Left renal pelvis (tissue), 4 donors: ENCODE measurements around the gene PSAT1. TPM values are rescaled to one million over a fixed set of nuclear protein-coding genes. Genes with fewer than 3 reads are reported as not detected.
A peak's percentile ranks its signal among the peaks of the same experiment; 100 is the strongest.
"Not testable (repeated sequence)": the region's sequence is repeated elsewhere in the genome, so short reads cannot be mapped to it uniquely, and the experiment has no call there.

Experiments used
- DNase-seq, 4 donors: peaks; one replicate each; pipeline ENCODE4 v3.0.0-alpha.2; 2013; ENCODE audit warnings: low read depth in 4 of 4, low spot score in 3 of 4
- polyA plus RNA-seq, 4 donors: library from polyadenylated mRNA; unstranded; fragments of 120-200 nt; gene quantifications; one replicate each; pipeline ENCODE4 v1.2.1, GENCODE V29; 2013; ENCODE audit not compliant: insufficient read length in 4 of 4

PSAT1 gene
- polyA plus RNA-seq: 10 to 100 TPM; 25.2 to 67.9 (median 66.5) TPM

- DNase-seq: peak; percentile 82 to 90 (median 86)
These were observed at the start of gene PSAT1 for GRCh38 chr9:78296893-78297671. TSS of gene PSAT1 (plus strand) at chr9:78297125. CDS start at chr9:78297211, 86 bp downstream.

DNA sequence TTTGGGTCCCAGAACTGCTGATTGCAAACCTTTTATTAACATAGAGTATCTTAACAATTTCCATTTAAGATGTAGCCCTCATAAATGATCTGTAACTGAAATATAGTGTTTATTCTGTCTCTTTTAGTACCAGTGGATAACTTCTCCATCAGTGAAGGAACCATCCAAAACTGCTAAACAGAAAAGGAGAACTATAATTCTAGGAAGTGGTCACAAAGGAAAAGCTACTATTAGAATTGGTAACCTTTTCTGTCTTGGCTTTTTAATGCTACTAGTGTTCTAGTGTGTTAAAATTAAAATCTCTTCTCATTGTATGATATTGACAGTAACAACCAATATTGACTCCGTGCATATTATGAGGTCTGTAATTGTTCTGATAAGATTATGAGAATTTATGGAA is 48.3 kb upstream of the PSAT1 start:
- no peak for DNase-seq

DNA sequence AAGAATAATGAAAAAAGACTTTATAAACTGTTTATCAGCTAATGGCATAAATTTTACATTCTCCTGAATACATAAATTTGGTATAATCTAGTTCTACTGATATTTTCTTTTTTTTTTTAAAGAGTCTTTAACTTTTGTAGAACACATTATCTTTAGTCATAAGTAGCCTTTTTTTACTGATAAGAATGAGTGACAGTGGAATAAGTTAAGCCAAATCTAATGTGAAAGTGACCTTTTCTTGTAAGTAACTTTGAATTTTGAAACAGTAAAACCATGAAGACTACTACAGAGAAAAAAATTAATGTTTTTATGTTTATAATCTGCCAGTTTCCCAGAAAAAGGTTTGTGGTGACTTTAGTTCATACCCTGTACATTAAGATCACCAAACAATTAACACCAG is 47.4 kb upstream of the PSAT1 start:
- DNase-seq: no peak

- DNase-seq: no peak
These were observed 44.3 kb upstream of the PSAT1 start for GRCh38 chr9:78252616-78253015.

- no peak for DNase-seq
These were observed 43.6 kb upstream of the PSAT1 start for GRCh38 chr9:78253285-78253684.

DNA sequence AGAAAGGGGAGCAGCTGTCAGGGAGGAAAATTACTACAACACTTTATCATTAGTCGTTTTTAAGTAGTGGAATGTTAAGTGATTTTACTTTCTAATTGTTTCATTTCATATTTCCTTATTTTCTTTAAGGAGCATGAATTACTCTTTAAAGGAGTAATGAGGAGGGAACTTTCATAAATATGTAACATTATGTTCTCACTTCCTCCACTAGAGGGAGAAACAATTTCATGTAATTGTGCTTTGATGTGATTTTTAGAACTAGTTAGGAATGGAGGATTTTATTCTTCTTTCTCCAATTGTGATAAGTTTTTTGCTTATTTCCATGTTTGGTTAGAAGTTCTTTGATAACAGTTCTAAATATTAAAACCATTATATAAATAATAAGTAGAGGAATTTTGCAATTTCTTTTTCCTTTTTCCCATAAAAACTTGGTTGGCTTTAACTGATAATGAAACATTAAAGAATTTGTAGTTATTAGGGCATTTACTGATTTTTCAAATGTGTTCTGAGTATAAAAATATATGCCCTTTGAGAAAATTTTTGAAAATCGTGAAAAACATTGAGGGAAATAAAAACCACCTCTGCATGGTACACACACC is 35.4 kb upstream of the PSAT1 start:
- DNase-seq: no peak

- DNase-seq: no peak
These were observed 34.3 kb upstream of the PSAT1 start for GRCh38 chr9:78262655-78263054.

- no peak for DNase-seq
These were observed 29.0 kb upstream of the PSAT1 start for GRCh38 chr9:78267889-78268288.

- no peak for DNase-seq
These were observed 27.1 kb upstream of the PSAT1 start for GRCh38 chr9:78269784-78270183.

DNA sequence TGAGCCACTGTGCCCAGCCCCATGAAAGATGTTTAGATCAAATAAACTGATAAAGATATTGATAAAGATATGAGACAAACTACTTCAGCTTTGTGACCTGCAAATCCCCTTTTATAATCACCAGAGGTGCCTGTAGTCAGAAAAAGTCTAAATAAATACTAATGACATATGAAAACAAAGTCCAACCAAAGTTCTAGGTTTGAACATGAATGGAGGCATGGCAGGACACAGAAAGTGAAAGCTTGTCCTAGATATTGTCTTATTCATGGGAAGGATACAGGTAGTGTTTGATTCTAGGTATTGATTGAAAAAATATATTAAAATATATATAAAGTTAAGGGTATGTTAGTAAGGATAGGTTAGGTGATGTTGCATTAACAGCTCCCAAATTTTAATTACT is 24.6 kb upstream of the PSAT1 start:
- DNase-seq: no peak

- no peak for DNase-seq
These were observed 23.2 kb upstream of the PSAT1 start for GRCh38 chr9:78273761-78274160.

- no peak for DNase-seq
These were observed 18.6 kb upstream of the PSAT1 start for GRCh38 chr9:78278177-78278777.

GRCh38 chr9:78278801-78279200 is 18.1 kb upstream of the PSAT1 start:
- no peak for DNase-seq

DNA sequence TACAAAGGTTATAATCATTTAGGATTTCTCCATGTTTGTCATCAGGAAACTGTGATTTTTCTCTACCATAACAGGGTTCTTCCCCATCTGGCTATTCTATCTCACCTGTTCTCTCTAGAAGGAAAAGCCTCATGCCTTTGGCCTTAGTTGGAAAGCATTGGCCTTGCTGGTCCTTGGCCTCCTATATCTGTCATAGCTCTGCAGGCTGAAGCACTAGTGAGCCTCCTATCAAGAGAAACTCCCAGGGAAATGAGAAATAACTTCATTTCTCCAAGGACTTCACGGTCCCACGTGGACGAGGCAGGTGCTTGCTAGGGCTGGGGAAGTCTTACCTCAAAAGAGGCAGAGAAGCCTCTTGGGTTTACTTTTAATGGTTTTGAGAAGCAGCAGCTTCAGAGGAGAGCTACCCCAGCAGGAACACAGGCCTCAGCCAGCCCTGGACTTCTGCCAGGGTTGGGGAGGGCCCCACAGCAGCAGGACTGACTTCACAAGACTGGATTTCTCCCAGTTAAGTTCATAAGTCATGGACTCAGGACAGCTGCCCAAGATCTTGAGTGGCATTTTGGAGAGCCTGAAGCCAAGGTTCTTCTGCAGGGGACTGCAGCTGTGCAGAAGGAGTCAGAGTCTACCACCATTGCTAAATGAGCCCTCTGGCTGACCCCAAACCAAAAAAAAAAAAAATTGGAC is 15.8 kb upstream of the PSAT1 start:
- DNase-seq: peak in 2 of 4 donors; percentile 68 to 79

DNA sequence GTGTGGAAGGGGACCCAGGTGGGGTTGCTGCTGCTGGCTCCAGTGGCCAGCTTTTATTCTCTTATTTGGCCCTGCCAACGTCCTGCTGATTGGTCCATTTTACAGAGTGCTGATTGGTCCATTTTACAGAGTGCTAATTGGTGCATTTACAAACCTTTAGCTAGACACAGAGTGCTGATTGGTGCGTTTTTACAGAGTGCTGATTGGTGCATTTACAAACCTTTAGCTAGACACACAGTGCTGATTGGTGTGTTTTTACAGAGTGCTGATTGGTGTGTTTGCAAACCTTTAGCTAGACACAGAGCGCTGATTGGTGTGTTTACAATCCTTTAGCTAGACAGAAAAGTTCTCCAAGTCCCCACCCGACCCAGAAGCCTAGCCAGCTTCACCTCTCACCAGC is 12.7 kb upstream of the PSAT1 start:
- not testable (repeated sequence) for DNase-seq

DNA sequence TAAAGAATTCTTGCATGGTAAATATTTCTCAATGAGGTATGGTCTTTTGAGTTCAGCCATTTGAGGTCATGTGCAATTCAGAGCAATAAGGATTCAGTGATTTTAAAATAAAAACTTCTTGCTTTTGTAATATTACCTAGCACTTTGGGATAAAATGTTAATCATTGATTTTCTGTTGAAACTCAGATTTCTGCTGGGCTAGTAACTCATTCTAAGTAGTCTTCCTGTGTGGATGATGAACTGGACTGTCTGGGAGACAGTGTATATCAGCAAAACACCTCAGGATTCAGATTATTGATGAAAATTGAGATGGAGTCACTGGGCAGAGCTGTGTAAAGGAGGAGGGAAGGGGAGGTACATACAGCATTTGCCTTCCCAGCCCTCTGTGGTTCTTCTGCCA is 10.8 kb upstream of the PSAT1 start:
- no peak for DNase-seq

DNA sequence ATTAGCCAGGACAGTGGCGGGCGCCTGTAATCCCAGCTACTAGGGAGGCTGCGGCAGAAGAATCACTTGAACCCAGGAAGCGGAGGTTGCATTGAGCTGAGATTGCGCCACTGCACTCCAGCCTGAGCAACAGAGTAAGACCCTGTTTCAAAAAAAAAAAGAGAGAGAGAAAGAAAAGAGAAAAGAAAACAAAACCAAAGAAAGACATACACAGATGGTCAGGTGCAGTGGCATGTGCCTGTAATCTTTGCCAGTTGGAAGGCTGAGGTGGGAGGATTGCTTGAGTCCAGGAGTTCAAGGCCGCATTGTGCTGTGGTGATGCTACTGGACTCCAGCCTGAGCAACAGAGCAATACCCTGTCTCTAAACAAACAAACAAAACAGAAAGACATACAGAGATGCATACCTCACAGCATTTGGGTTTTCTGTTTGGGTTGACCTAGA is 10.0 kb upstream of the PSAT1 start:
- no peak for DNase-seq

- DNase-seq: no peak
These were observed 8.6 kb upstream of the PSAT1 start for GRCh38 chr9:78288214-78288892.

GRCh38 chr9:78289474-78289873 is 7.5 kb upstream of the PSAT1 start:
- no peak for DNase-seq

GRCh38 chr9:78291240-78291925 is 5.5 kb upstream of the PSAT1 start:
- no peak for DNase-seq
